IMR-90 (cell line): ENCODE measurements around the gene D2HGDH.

Experiments
- CHD1 ChIP-seq: IDR thresholded peaks from 2 replicates; pipeline ENCODE4 v1.6.1; 2012; ENCODE audit warnings: low read depth, low read length, improper control_type of control experiment
- MAFK ChIP-seq: IDR thresholded peaks from 2 replicates; pipeline ENCODE4 v1.6.1; 2012; ENCODE audit warnings: low read depth, low read length, improper control_type of control experiment
- MAZ ChIP-seq: IDR thresholded peaks from 2 replicates; pipeline ENCODE4 v1.6.1; 2012; ENCODE audit warnings: low read depth, mild to moderate bottlenecking, low read length, improper control_type of control experiment, moderate library complexity, borderline replicate concordance
- POLR2A ChIP-seq: IDR thresholded peaks from 2 replicates; pipeline ENCODE4 v1.6.1; 2012; ENCODE audit warnings: mild to moderate bottlenecking, low read depth, low read length
- RAD21 ChIP-seq: IDR thresholded peaks from 2 replicates; pipeline ENCODE4 v1.6.1; 2012; ENCODE audit warnings: low read length, improper control_type of control experiment
- RFX5 ChIP-seq: IDR thresholded peaks from 2 replicates; pipeline ENCODE4 v1.8.0; 2012; ENCODE audit warnings: low read depth, mild to moderate bottlenecking, low read length, moderate library complexity
- USF2 ChIP-seq: fragments of 150-350 bp; IDR thresholded peaks from 2 replicates; pipeline ENCODE4 v1.6.1; 2017; ENCODE audit warnings: mild to moderate bottlenecking, antibody characterized with exemption, low read length, low read depth
- TF ChIP-seq, protein P1 (sequence below): conservative IDR thresholded peaks from 2 replicates; pipeline ENCODE4 v1.5.1; 2012; ENCODE audit warnings: mild to moderate bottlenecking, low read depth, low read length, improper control_type of control experiment

GRCh38 chr2:241753493-241753892, 19.1 kb downstream of the D2HGDH start:
- TF ChIP-seq, protein P1, sequence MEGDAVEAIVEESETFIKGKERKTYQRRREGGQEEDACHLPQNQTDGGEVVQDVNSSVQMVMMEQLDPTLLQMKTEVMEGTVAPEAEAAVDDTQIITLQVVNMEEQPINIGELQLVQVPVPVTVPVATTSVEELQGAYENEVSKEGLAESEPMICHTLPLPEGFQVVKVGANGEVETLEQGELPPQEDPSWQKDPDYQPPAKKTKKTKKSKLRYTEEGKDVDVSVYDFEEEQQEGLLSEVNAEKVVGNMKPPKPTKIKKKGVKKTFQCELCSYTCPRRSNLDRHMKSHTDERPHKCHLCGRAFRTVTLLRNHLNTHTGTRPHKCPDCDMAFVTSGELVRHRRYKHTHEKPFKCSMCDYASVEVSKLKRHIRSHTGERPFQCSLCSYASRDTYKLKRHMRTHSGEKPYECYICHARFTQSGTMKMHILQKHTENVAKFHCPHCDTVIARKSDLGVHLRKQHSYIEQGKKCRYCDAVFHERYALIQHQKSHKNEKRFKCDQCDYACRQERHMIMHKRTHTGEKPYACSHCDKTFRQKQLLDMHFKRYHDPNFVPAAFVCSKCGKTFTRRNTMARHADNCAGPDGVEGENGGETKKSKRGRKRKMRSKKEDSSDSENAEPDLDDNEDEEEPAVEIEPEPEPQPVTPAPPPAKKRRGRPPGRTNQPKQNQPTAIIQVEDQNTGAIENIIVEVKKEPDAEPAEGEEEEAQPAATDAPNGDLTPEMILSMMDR, result no peak
- TF ChIP-seq USF2, result no peak
- TF ChIP-seq RFX5, result no peak
- no peak for TF ChIP-seq POLR2A
- no peak for TF ChIP-seq MAZ
- TF ChIP-seq RAD21, result no peak
- no peak for TF ChIP-seq MAFK
- TF ChIP-seq CHD1, result no peak
